Measurements from ENCODE around the gene SIM2.

DNA sequence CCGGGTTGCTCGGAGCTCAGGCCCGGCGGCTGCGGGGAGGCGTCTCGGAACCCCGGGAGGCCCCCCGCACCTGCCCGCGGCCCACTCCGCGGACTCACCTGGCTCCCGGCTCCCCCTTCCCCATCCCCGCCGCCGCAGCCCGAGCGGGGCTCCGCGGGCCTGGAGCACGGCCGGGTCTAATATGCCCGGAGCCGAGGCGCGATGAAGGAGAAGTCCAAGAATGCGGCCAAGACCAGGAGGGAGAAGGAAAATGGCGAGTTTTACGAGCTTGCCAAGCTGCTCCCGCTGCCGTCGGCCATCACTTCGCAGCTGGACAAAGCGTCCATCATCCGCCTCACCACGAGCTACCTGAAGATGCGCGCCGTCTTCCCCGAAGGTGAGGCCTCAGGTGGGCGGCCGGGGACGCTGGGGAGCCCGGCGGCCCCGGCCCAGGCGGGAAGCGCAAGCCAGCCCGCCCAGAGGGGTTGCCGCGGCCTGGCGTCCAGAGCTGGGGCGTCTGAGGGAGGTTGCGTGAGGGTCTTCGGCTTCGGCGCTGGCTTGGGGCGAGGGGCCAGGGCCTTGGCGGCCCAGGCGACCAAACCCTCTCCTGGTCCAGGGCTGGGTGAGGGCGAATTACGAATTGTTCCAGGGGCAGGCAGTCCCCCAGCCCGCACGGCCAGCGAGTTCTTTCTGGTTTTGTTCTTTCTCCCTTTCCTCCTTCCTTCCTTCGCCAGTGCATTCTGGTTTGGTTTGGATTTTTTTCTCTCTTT lies 805 bp downstream of the SIM2 start:
- no peak for TF ChIP-seq ELF4 (IDR thresholded peaks at IDR 0.05)
- TF ChIP-seq SP1 (IDR thresholded peaks at IDR 0.05), result no peak
- no peak for TF ChIP-seq HDGF (IDR thresholded peaks at IDR 0.05; ENCODE audit: borderline replicate concordance)
- TF ChIP-seq, protein P1, sequence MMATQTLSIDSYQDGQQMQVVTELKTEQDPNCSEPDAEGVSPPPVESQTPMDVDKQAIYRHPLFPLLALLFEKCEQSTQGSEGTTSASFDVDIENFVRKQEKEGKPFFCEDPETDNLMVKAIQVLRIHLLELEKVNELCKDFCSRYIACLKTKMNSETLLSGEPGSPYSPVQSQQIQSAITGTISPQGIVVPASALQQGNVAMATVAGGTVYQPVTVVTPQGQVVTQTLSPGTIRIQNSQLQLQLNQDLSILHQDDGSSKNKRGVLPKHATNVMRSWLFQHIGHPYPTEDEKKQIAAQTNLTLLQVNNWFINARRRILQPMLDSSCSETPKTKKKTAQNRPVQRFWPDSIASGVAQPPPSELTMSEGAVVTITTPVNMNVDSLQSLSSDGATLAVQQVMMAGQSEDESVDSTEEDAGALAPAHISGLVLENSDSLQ (IDR thresholded peaks at IDR 0.05), result no peak
- TF ChIP-seq L3MBTL2 (conservative IDR thresholded peaks at IDR 0.05), result no peak
- no peak for TF ChIP-seq ARNT (IDR thresholded peaks at IDR 0.05)
- no peak for TF ChIP-seq TARDBP (IDR thresholded peaks at IDR 0.05)
- TF ChIP-seq BHLHE40 (IDR thresholded peaks at IDR 0.05; ENCODE audit: borderline replicate concordance), result no peak

All from HEK293T (cell line).